Measurements from ENCODE around the gene SPTBN1. TPM values are rescaled to one million over a fixed set of nuclear protein-coding genes. Genes with fewer than 3 reads are reported as not detected.

The SPTBN1 gene
- total and polyA plus RNA-seq, 3 donors from 2014 or later = 143 to 366 (median 278) TPM

- 89 to 95% methylated on average over 3 of the region's 3 CpGs for WGBS, 2 donors
- intact Hi-C loops (cut with DNase I; ENCODE audit: low total_unique reads) = no loop called here
- H3K36me3 ChIP-seq (ENCODE audit: low read depth, missing control alignments) = no peaks in the 10 kb centered on the region
- no peak overlapping the region for H3K4me3 ChIP-seq
- TF ChIP-seq, protein P1, sequence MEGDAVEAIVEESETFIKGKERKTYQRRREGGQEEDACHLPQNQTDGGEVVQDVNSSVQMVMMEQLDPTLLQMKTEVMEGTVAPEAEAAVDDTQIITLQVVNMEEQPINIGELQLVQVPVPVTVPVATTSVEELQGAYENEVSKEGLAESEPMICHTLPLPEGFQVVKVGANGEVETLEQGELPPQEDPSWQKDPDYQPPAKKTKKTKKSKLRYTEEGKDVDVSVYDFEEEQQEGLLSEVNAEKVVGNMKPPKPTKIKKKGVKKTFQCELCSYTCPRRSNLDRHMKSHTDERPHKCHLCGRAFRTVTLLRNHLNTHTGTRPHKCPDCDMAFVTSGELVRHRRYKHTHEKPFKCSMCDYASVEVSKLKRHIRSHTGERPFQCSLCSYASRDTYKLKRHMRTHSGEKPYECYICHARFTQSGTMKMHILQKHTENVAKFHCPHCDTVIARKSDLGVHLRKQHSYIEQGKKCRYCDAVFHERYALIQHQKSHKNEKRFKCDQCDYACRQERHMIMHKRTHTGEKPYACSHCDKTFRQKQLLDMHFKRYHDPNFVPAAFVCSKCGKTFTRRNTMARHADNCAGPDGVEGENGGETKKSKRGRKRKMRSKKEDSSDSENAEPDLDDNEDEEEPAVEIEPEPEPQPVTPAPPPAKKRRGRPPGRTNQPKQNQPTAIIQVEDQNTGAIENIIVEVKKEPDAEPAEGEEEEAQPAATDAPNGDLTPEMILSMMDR (IDR thresholded peaks at IDR 0.05) = no peak
- TF ChIP-seq POLR2A (IDR thresholded peaks at IDR 0.05) = no peak
- no peaks in the 10 kb centered on the region for H3K9me3 ChIP-seq
- DNase-seq = no peak
- H3K27me3 ChIP-seq = no peaks in the 10 kb centered on the region
- no peak overlapping the region for H3K27ac ChIP-seq
- peaks cover 59% of the 10 kb centered on the region for H3K4me1 ChIP-seq
Measured at GRCh38 chr2:54638103-54638502, 182.0 kb downstream of the SPTBN1 start.

DNA sequence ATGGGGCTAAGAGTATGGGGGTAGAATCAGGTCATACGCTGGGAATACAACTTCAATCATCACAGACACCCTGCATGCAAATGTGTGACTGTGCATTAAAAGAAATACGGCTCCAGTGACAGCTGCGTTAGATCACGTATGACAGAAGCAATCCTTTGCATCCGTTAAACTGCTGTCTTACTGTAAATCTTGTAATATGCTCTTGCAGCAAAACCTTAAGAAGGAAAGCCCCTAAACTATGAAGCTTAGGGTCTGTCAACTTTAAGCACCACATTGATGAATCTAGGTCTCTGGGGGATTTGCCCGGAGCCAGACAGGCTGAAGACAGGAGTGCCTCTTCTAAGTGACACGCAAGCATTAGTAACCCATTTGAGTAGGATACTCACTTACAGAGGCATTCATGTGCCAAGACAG lies 182.7 kb downstream of the SPTBN1 start:
- WGBS, 2 donors = 80 to 87% methylated on average over 7 of the region's 7 CpGs
- Histone ChIP-seq H3K4me1 (peaks cover 59% of the 10 kb centered on the region), H3K4me3 (no peak overlapping the region), H3K9me3 (no peaks in the 10 kb centered on the region), H3K27ac (peak overlapping the region in 1 of 2 donors; percentile 64), H3K27me3 (no peaks in the 10 kb centered on the region), H3K36me3 (ENCODE audit: low read depth, missing control alignments) (no peaks in the 10 kb centered on the region)
- no peak for DNase-seq
- TF ChIP-seq, protein P1 (IDR thresholded peaks at IDR 0.05) = no peak
- TF ChIP-seq POLR2A (IDR thresholded peaks at IDR 0.05) = no peak
- intact Hi-C loops (cut with DNase I; ENCODE audit: low total_unique reads) = no loop called here

- TF ChIP-seq, protein P1 (IDR thresholded peaks at IDR 0.05) = no peak
- TF ChIP-seq POLR2A (IDR thresholded peaks at IDR 0.05) = no peak
- DNase-seq = no peak
- no peaks in the 10 kb centered on the region for H3K9me3 ChIP-seq
- H3K36me3 ChIP-seq (ENCODE audit: low read depth, missing control alignments) = no peaks in the 10 kb centered on the region
- no peaks in the 10 kb centered on the region for H3K27me3 ChIP-seq
- intact Hi-C loops (cut with DNase I; ENCODE audit: low total_unique reads) = no loop called here
- no peak overlapping the region for H3K4me3 ChIP-seq
- H3K27ac ChIP-seq = peak overlapping the region in 1 of 2 donors; percentile 64
- WGBS, 2 donors = 47 to 72% methylated on average over 4 of the region's 4 CpGs
- peaks cover 52% of the 10 kb centered on the region for H3K4me1 ChIP-seq
Measured at GRCh38 chr2:54639609-54640008, 183.5 kb downstream of the SPTBN1 start.

DNA sequence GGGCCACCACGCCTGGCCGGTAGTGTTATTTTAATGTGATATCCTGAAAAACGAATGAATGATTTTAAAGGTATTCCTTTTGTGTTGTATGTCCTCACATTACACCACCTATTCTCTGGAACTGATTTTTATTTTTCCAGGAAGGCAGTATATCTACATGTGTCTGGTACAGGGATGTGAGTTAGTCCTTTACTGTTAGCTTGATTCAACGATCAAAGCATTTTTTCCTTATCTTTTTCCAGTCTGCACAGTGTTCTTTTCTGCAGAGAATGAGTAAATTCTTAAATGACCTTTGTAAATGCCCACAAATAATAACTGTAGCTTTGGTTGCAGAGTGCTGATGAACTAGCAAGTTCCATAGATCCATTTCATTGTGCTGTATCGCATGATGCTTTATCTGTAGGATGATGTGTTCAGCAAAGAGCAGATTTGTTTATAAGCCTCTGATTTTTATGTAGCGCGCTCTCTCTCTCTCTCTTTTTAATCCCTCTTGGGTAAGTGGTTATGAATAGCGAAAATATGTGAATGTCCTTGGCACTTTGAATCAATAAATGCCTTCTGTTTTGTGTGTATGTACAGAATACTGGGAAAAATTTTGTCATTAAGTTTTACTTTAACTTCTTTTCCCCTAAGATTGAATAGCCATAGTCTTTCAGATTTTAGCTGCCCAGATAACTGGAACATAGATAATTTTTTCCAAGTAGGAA lies 184.9 kb downstream of the SPTBN1 start:
- TF ChIP-seq POLR2A (IDR thresholded peaks at IDR 0.05) = no peak
- TF ChIP-seq, protein P1 (IDR thresholded peaks at IDR 0.05) = no peak
- Histone ChIP-seq H3K36me3 (ENCODE audit: low read depth, missing control alignments) (no peaks in the 10 kb centered on the region), H3K4me1 (peaks cover 43% of the 10 kb centered on the region), H3K4me3 (no peak overlapping the region), H3K27me3 (no peaks in the 10 kb centered on the region), H3K27ac (peak overlapping the region in 1 of 2 donors; percentile 75), H3K9me3 (no peaks in the 10 kb centered on the region)
- no peak for DNase-seq
- intact Hi-C loops (cut with DNase I; ENCODE audit: low total_unique reads) = no loop called here
- 33 to 52% methylated on average over 8 of the region's 8 CpGs for WGBS, 2 donors

GRCh38 chr2:54641988-54642387 lies 185.9 kb downstream of the SPTBN1 start:
- no peaks in the 10 kb centered on the region for H3K9me3 ChIP-seq

More at GRCh38 chr2:54641988-54642387, 185.9 kb downstream of the SPTBN1 start:
- Histone ChIP-seq H3K27ac (peak overlapping the region; percentile 16 to 75), H3K36me3 (ENCODE audit: low read depth, missing control alignments) (no peaks in the 10 kb centered on the region), H3K4me1 (peaks cover 35% of the 10 kb centered on the region), H3K4me3 (no peak overlapping the region), H3K27me3 (no peaks in the 10 kb centered on the region)
- WGBS, 2 donors = 76 to 81% methylated on average over 8 of the region's 8 CpGs
- intact Hi-C loops (cut with DNase I; ENCODE audit: low total_unique reads) = no loop called here
- TF ChIP-seq, protein P1 (IDR thresholded peaks at IDR 0.05) = no peak
- TF ChIP-seq POLR2A (IDR thresholded peaks at IDR 0.05) = no peak
- no peak for DNase-seq
